SK-N-SH treated with all-trans-retinoic acid at 6 μM for 48 hours (cell line): ENCODE measurements around the gene VCAM1.
"Not testable (repeated sequence)": the region's sequence is repeated elsewhere in the genome, so short reads cannot be mapped to it uniquely, and the experiment has no call there.

Source experiments
- ATAC-seq: fragments of 200-7000 bp; cut with Tn5 transposase; 3 replicates; pipeline ENCODE4 v1.9.1; 2020; ENCODE audit warnings: mild to moderate bottlenecking, moderate library complexity
- ARNTL ChIP-seq: fragments of 450-650 bp; formaldehyde crosslinking; IDR thresholded peaks from 2 replicates; pipeline ENCODE4 v1.5.0; 2020; ENCODE audit warnings: low read depth, mild to moderate bottlenecking, moderate library complexity, borderline replicate concordance
- CSDC2 ChIP-seq: fragments of 250-450 bp; sonication (Bioruptor Pico); IDR thresholded peaks from 2 replicates; pipeline ENCODE4 v1.5.0; 2020; ENCODE audit warnings: mild to moderate bottlenecking, moderate library complexity
- CSRNP3 ChIP-seq: fragments of 250-450 bp; sonication (Bioruptor Pico); IDR thresholded peaks from 2 replicates; pipeline ENCODE4 v1.5.1; 2021; ENCODE audit warnings: mild to moderate bottlenecking, moderate library complexity
- GLIS3 ChIP-seq: fragments of 250-450 bp; sonication (Bioruptor Pico); IDR thresholded peaks from 2 replicates; pipeline ENCODE4 v1.5.0; 2020; ENCODE audit warnings: mild to moderate bottlenecking, moderate library complexity
- ISL1 ChIP-seq: fragments of 250-450 bp; sonication (Bioruptor Pico); IDR thresholded peaks from 2 replicates; pipeline ENCODE4 v2.1.2; 2022; ENCODE audit warnings: mild to moderate bottlenecking, moderate library complexity
- OSR1 ChIP-seq: fragments of 250-450 bp; sonication (Bioruptor Pico); IDR thresholded peaks from 2 replicates; pipeline ENCODE4 v1.8.0; 2022; ENCODE audit warnings: moderate library complexity, mild to moderate bottlenecking, inconsistent platforms
- PATZ1 ChIP-seq: fragments of 250-450 bp; sonication (Bioruptor Pico); IDR thresholded peaks from 2 replicates; pipeline ENCODE4 v1.8.0; 2020; ENCODE audit warnings: mild to moderate bottlenecking, moderate library complexity, borderline replicate concordance
- POU6F1 ChIP-seq: fragments of 250-450 bp; sonication (Bioruptor Pico); IDR thresholded peaks from 2 replicates; pipeline ENCODE4 v1.8.0; 2021; ENCODE audit warnings: low read depth, mild to moderate bottlenecking, moderate library complexity, borderline replicate concordance
- PPARA ChIP-seq: fragments of 250-450 bp; sonication (Bioruptor Pico); IDR thresholded peaks from 2 replicates; pipeline ENCODE4 v1.5.0; 2020; ENCODE audit warnings: mild to moderate bottlenecking, borderline replicate concordance
- RARB ChIP-seq: fragments of 250-450 bp; sonication (Bioruptor Pico); IDR thresholded peaks from 2 replicates; pipeline ENCODE4 v1.8.0; 2021; ENCODE audit warnings: mild to moderate bottlenecking, moderate library complexity
- SNAI2 ChIP-seq: fragments of 250-450 bp; sonication (Bioruptor Pico); IDR thresholded peaks from 2 replicates; pipeline ENCODE4 v1.5.0; 2020; ENCODE audit warnings: mild to moderate bottlenecking, moderate library complexity
- TCF4 ChIP-seq: fragments of 250-450 bp; sonication (Bioruptor Pico); IDR thresholded peaks from 2 replicates; pipeline ENCODE4 v1.8.0; 2021; ENCODE audit warnings: mild to moderate bottlenecking, moderate library complexity, borderline replicate concordance
- TSHZ2 ChIP-seq: fragments of 250-450 bp; sonication (Bioruptor Pico); IDR thresholded peaks from 2 replicates; pipeline ENCODE4 v1.5.0; 2020; ENCODE audit warnings: mild to moderate bottlenecking, moderate library complexity
- ZC3H10 ChIP-seq: fragments of 250-450 bp; sonication (Bioruptor Pico); IDR thresholded peaks from 2 replicates; pipeline ENCODE4 v1.5.1; 2021; ENCODE audit warnings: mild to moderate bottlenecking, moderate library complexity
- ZFP3 ChIP-seq: fragments of 250-450 bp; sonication (Bioruptor Pico); IDR thresholded peaks from 2 replicates; pipeline ENCODE4 v1.5.0; 2020; ENCODE audit warnings: mild to moderate bottlenecking, moderate library complexity
- ZFP30 ChIP-seq: fragments of 450-650 bp; formaldehyde crosslinking; IDR thresholded peaks from 2 replicates; pipeline ENCODE4 v1.5.0; 2022; ENCODE audit warnings: mild to moderate bottlenecking, moderate library complexity
- ZNF565 ChIP-seq: fragments of 450-650 bp; formaldehyde crosslinking; conservative IDR thresholded peaks from 2 replicates; pipeline ENCODE4 v1.5.0; 2020; ENCODE audit warnings: low read depth, mild to moderate bottlenecking, moderate library complexity
- ZNF70 ChIP-seq: fragments of 450-650 bp; formaldehyde crosslinking; IDR thresholded peaks from 2 replicates; pipeline ENCODE4 v1.5.0; 2020; ENCODE audit warnings: mild to moderate bottlenecking, moderate library complexity
- ZNF8 ChIP-seq: fragments of 450-650 bp; formaldehyde crosslinking; IDR thresholded peaks from 2 replicates; pipeline ENCODE4 v1.5.0; 2020; ENCODE audit warnings: mild to moderate bottlenecking, moderate library complexity

The VCAM1 gene

GRCh38 chr1:100778748-100779147 lies 59.2 kb downstream of the VCAM1 start:
- ATAC-seq = no peak
- TF ChIP-seq OSR1 (CRISPR knock-in tag) (no peak), POU6F1 (CRISPR knock-in tag) (no peak), CSRNP3 (CRISPR knock-in tag) (no peak), ZFP3 (CRISPR knock-in tag) (no peak), TSHZ2 (no peak), ZC3H10 (CRISPR knock-in tag) (no peak), ARNTL (CRISPR knock-in tag) (no peak)
- TF ChIP-seq, all 23 proteins: peak for 0

- ATAC-seq = no peak
- TF ChIP-seq ZNF70 (no peak), ZC3H10 (CRISPR knock-in tag) (no peak), TCF4 (CRISPR knock-in tag) (no peak), ZNF565 (no peak), RARB (CRISPR knock-in tag) (no peak), CSRNP3 (CRISPR knock-in tag) (no peak), POU6F1 (CRISPR knock-in tag) (no peak), CSDC2 (CRISPR knock-in tag) (no peak), PPARA (CRISPR knock-in tag) (no peak), ZNF8 (CRISPR knock-in tag) (no peak), PATZ1 (CRISPR knock-in tag) (no peak), ZFP30 (no peak), ISL1 (CRISPR knock-in tag) (no peak)
Observed at GRCh38 chr1:100780814-100781213, 61.3 kb downstream of the VCAM1 start.

GRCh38 chr1:100781728-100782127 lies 62.2 kb downstream of the VCAM1 start:
- ATAC-seq = not testable (repeated sequence)

GRCh38 chr1:100782473-100783039 lies 63.0 kb downstream of the VCAM1 start:
- TF ChIP-seq CSRNP3 (CRISPR knock-in tag) (no peak), ARNTL (CRISPR knock-in tag) (no peak), SNAI2 (CRISPR knock-in tag) (no peak), GLIS3 (CRISPR knock-in tag) (no peak)
- ATAC-seq = no peak
